ENCODE results near the gene CMYA5. TPM values are rescaled to one million over a fixed set of nuclear protein-coding genes. Genes with fewer than 3 reads are reported as not detected.

Gene CMYA5
- total and polyA plus RNA-seq, 2 of the 4 experiments (the other 2 are of a cell fraction) = 0.39 to 0.90 TPM

GRCh38 chr5:79793304-79793703, 103.7 kb downstream of the CMYA5 start:
- H4K20me1 ChIP-seq (ENCODE audit: insufficient read depth, low read length) = no peaks in the 10 kb centered on the region
- no peak for TF ChIP-seq NFE2L2 (IDR thresholded peaks at IDR 0.05; ENCODE audit: low read depth, low read length)
- TF ChIP-seq RCOR1 (IDR thresholded peaks at IDR 0.05; ENCODE audit: insufficient replicate concordance, low read length) = no peak
- TF ChIP-seq SMC3 (IDR thresholded peaks at IDR 0.05; ENCODE audit: low read depth, low read length) = no peak
- TF ChIP-seq CTCF (conservative IDR thresholded peaks at IDR 0.05; ENCODE audit: low read depth, low read length) = no peak
- H4K91ac ChIP-seq (ENCODE audit: insufficient read depth, low read depth, low read length) = no peak overlapping the region
- no peak overlapping the region for H4K5ac ChIP-seq (ENCODE audit: low read depth, low read length)
- no peak overlapping the region for H4K8ac ChIP-seq (ENCODE audit: low read depth in 2 of 2, low read length in 2 of 2)
- no peaks in the 10 kb centered on the region for H3K36me3 ChIP-seq (ENCODE audit: control insufficient read depth, insufficient read depth, low read length)
- no peak overlapping the region for H2AFZ ChIP-seq (replicated peaks; ENCODE audit: low read length, poor library complexity)
- no peak overlapping the region for H3K4ac ChIP-seq (ENCODE audit: low read depth, low read length)
- 80% methylated on average over 1 of the region's 7 CpGs; no CpG with 5 or more reads in 1 of the 2 experiments for WGBS, 2 experiments (ENCODE audit: extremely low coverage in 2 of 2, insufficient read length in 1 of 2)
- intact Hi-C loops (cut with micrococcal nuclease) (no loop called here), dilution Hi-C loops (cut with HindIII; ENCODE audit: low sequenced_read_pairs, unreplicated experiment) (no loop called here), in situ Hi-C loops (cut with MboI; ENCODE audit: low sequenced_read_pairs) (no loop called here)
- CTCF ChIA-PET = no interaction called here
- DNase-seq (no peak), ATAC-seq (ENCODE audit: low read depth) (no peak)
- no peak overlapping the region for H3K4me3 ChIP-seq (ENCODE audit: insufficient read depth, low read depth, low read length)
- no peak overlapping the region for H2AK5ac ChIP-seq (ENCODE audit: low read depth, low read length)
- H2AK9ac ChIP-seq (replicated peaks; ENCODE audit: low read depth, low read length, poor library complexity) = no peak overlapping the region
- no peaks in the 10 kb centered on the region for H3K79me1 ChIP-seq (ENCODE audit: low read depth in 1 of 2, low read length in 2 of 2)
- no peak overlapping the region for H3K4me2 ChIP-seq (ENCODE audit: low read depth, low read length)
- no peaks in the 10 kb centered on the region for H3K9me1 ChIP-seq (ENCODE audit: insufficient read depth, low read length)
- no peak overlapping the region for H2BK15ac ChIP-seq (ENCODE audit: low read depth, low read length)
- H3K18ac ChIP-seq (ENCODE audit: low read depth, low read length) = no peak overlapping the region
- no peaks in the 10 kb centered on the region for H3K4me1 ChIP-seq (ENCODE audit: control insufficient read depth, insufficient read depth, low read length)
- BruUV-seq (replicated peaks) = no TSS peak
- H3K56ac ChIP-seq (ENCODE audit: extremely low read depth, insufficient read depth, low read length) = no peak overlapping the region
- H3K14ac ChIP-seq (replicated peaks; ENCODE audit: low read depth, low read length) = no peak overlapping the region
- H2BK5ac ChIP-seq (ENCODE audit: low read depth, low read length, poor library complexity, severe bottlenecking) = no peak overlapping the region
- H3K9ac ChIP-seq (ENCODE audit: low read depth, low read length) = no peak overlapping the region
- peaks cover 5% of the 10 kb centered on the region for H3K27me3 ChIP-seq (ENCODE audit: control insufficient read depth, insufficient read depth, low read length)
- H2BK20ac ChIP-seq (ENCODE audit: low read depth, low read length) = no peak overlapping the region
- H2BK120ac ChIP-seq (ENCODE audit: low read depth, low read length) = no peak overlapping the region
- no peak overlapping the region for H3K27ac ChIP-seq (ENCODE audit: insufficient read depth, low read length)
- no peaks in the 10 kb centered on the region for H3K9me3 ChIP-seq (ENCODE audit: control insufficient read depth, insufficient read depth, low read length)
- no peak overlapping the region for H3K23ac ChIP-seq (ENCODE audit: low read depth, low read length)
- POLR2A ChIA-PET (ENCODE audit: unreplicated experiment) = no interaction called here
